DMS153 (cell line): ENCODE data around the gene MTHFR.
A peak's percentile ranks its signal among the peaks of the same experiment; 100 is the strongest.

Source experiments
- DNase-seq: peaks from one replicate; lab custom pipeline; 2025; lab: John Stamatoyannopoulos, UW

MTHFR gene

GRCh38 chr1:11805422-11806306, at the start of gene MTHFR, which contains the start of gene CLCN6:
TSS of gene MTHFR (minus strand) at chr1:11805964. CDS start at chr1:11803116, 2,848 bp downstream.
TSS of gene CLCN6 (plus strand) at chr1:11806191. CDS start at chr1:11806263, 72 bp downstream.
- peak; percentile 100 for DNase-seq

- DNase-seq = no peak
Measured at GRCh38 chr1:11855430-11855829, 49.7 kb upstream of the MTHFR start.

- DNase-seq = no peak
Measured at GRCh38 chr1:11854519-11854918, 48.8 kb upstream of the MTHFR start.

GRCh38 chr1:11851180-11851579, 45.4 kb upstream of the MTHFR start:
- no peak for DNase-seq

- DNase-seq = no peak
Measured at GRCh38 chr1:11850156-11850555, 44.4 kb upstream of the MTHFR start.

GRCh38 chr1:11848373-11848700, 42.6 kb upstream of the MTHFR start:
- DNase-seq = no peak

GRCh38 chr1:11847667-11848372, 42.1 kb upstream of the MTHFR start, which contains the start of gene NPPA:
TSS of gene NPPA (minus strand) at chr1:11847783. CDS start at chr1:11847684, 99 bp downstream.
- peak; percentile 97 for DNase-seq

GRCh38 chr1:11845641-11846335, 40.0 kb upstream of the MTHFR start:
- no peak for DNase-seq

GRCh38 chr1:11842154-11843041, 36.6 kb upstream of the MTHFR start:
- DNase-seq = no peak

GRCh38 chr1:11841245-11842153, 35.7 kb upstream of the MTHFR start:
- DNase-seq = peak; percentile 83

- no peak for DNase-seq
Measured at GRCh38 chr1:11839727-11840705, 34.3 kb upstream of the MTHFR start.

GRCh38 chr1:11838349-11839272, 32.8 kb upstream of the MTHFR start:
- DNase-seq = peak; percentile 65

- DNase-seq = no peak
Measured at GRCh38 chr1:11837767-11838348, 32.1 kb upstream of the MTHFR start.

GRCh38 chr1:11836955-11837766, 31.4 kb upstream of the MTHFR start:
- no peak for DNase-seq

GRCh38 chr1:11835441-11836225, 29.9 kb upstream of the MTHFR start:
- no peak for DNase-seq

- DNase-seq = no peak
Measured at GRCh38 chr1:11833900-11834299, 28.1 kb upstream of the MTHFR start.
